ENCODE results near the gene NRXN3. TPM values are rescaled to one million over a fixed set of nuclear protein-coding genes. Genes with fewer than 3 reads are reported as not detected.

The NRXN3 gene
- total and polyA plus RNA-seq, 11 donors, result 0.19 to 2.2 (median 1.1) TPM

DNA sequence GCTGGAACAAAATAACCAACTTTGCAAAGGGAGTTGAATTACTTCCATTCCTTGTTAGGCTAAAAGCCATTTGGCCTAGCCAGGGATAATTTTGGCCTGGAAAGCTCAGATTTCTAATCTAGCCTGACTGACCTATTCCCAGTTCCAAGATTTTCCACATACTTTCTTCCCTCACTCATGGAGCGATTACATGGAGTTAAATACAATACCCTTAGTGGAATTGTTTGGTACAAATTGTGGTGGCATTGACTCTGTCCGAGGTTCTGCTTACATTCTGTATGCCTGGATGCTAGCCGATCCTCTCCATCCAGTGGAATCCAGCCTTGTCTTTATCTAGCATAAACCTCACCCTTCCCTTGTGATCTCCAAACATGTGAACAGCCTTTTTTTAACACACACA lies 1076.0 kb downstream of the NRXN3 start:
- Histone ChIP-seq H3K9me3 (no peaks in the 10 kb centered on the region), H3K4me1 (peaks cover 0 to 5% (median 0%) of the 10 kb centered on the region in 12 donors), H3K4me3 (no peak overlapping the region), H3K27ac (no peak overlapping the region), H3K27me3 (no peaks in the 10 kb centered on the region), H3K36me3 (no peaks in the 10 kb centered on the region)
- no peak for DNase-seq
- WGBS, 4 donors, result 41 to 58% (median 51%) methylated on average over 3 of the region's 3 CpGs
- TF ChIP-seq, protein P1, sequence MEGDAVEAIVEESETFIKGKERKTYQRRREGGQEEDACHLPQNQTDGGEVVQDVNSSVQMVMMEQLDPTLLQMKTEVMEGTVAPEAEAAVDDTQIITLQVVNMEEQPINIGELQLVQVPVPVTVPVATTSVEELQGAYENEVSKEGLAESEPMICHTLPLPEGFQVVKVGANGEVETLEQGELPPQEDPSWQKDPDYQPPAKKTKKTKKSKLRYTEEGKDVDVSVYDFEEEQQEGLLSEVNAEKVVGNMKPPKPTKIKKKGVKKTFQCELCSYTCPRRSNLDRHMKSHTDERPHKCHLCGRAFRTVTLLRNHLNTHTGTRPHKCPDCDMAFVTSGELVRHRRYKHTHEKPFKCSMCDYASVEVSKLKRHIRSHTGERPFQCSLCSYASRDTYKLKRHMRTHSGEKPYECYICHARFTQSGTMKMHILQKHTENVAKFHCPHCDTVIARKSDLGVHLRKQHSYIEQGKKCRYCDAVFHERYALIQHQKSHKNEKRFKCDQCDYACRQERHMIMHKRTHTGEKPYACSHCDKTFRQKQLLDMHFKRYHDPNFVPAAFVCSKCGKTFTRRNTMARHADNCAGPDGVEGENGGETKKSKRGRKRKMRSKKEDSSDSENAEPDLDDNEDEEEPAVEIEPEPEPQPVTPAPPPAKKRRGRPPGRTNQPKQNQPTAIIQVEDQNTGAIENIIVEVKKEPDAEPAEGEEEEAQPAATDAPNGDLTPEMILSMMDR (IDR thresholded peaks at IDR 0.05), result no peak
- no peak for TF ChIP-seq POLR2A (IDR thresholded peaks at IDR 0.05)
- intact Hi-C loops (cut with DNase I), result no loop called here
- ATAC-seq, result no peak

DNA sequence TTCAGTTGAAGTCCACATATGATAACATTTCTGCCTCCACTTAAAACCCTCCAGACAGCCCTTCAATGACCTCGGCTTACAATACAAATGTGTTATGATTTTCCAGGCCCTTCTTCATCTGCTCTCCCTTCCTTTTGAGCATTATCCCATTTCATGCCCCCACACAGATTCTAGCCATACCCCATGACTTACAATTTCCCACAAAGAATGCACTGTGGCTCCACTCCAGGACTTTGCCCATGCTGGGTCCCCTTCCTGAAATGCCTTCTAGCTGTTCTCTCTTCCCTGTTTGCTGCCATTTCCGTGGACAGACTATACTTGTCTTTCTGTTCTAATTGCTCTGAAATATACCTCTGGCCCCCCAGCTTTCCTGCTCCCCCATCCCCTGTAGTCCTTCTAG lies 1078.0 kb downstream of the NRXN3 start:
- WGBS, 4 donors, result 67 to 86% (median 70%) methylated on average over 2 of the region's 2 CpGs
- no peak for TF ChIP-seq POLR2A (IDR thresholded peaks at IDR 0.05)
- TF ChIP-seq, protein P1 (IDR thresholded peaks at IDR 0.05), result no peak
- no peaks in the 10 kb centered on the region for H3K27me3 ChIP-seq
- intact Hi-C loops (cut with DNase I), result no loop called here
- H3K36me3 ChIP-seq, result no peaks in the 10 kb centered on the region
- H3K9me3 ChIP-seq, result no peaks in the 10 kb centered on the region
- no peak for DNase-seq
- H3K4me1 ChIP-seq, result peaks cover 0 to 5% (median 0%) of the 10 kb centered on the region in 12 donors
- no peak overlapping the region for H3K4me3 ChIP-seq
- no peak for ATAC-seq
- H3K27ac ChIP-seq, result no peak overlapping the region

DNA sequence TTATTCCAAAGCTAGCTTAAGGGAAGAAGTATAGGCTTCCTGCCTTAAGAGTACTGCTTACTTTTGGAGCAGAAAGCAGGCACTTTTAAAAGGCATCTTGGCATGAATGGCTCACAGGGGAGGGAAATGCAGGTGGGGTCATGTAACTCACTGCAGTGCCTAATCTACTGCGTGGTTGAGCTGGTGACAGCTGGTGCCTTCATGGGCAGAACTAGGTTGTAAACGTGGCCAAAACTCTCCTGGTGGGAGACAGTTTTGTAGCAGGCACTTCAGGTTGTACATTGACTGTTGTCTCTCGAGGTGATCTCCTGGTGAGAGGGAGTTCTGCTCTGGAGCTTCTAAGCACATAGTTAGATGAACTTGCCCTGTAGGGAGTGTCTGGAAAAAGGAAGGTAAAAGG lies 1078.6 kb downstream of the NRXN3 start:
- no peaks in the 10 kb centered on the region for H3K9me3 ChIP-seq
- ATAC-seq (no peak), DNase-seq (no peak)
- 32 to 49% (median 48%) methylated on average over 3 of the region's 3 CpGs for WGBS, 4 donors
- no peaks in the 10 kb centered on the region for H3K27me3 ChIP-seq
- TF ChIP-seq, protein P1 (IDR thresholded peaks at IDR 0.05), result no peak
- no peak for TF ChIP-seq POLR2A (IDR thresholded peaks at IDR 0.05)
- intact Hi-C loops (cut with DNase I), result no loop called here
- H3K4me1 ChIP-seq, result peaks cover 0 to 5% (median 0%) of the 10 kb centered on the region in 12 donors
- no peak overlapping the region for H3K27ac ChIP-seq
- no peaks in the 10 kb centered on the region for H3K36me3 ChIP-seq
- H3K4me3 ChIP-seq, result no peak overlapping the region

DNA sequence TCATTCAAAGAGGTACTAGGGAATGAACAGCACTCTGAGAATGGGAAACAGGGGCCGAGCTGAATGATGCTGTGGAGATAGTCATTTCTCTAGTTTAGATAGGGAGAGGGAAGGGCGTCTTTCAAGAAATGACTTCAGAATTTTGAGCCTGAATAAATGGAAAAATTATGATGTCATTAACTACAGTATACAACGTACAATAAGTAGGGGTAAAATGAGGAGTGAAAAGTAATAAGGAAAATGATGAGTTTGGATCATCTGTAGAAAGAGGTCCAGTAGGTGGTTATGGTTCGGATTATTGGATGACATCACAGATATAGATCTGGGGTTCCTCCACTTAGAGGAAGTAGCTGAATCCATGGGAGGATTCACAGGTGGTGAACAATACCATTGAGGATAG lies 1081.1 kb downstream of the NRXN3 start:
- DNase-seq (no peak), ATAC-seq (no peak)
- Histone ChIP-seq H3K9me3 (no peaks in the 10 kb centered on the region), H3K4me3 (no peak overlapping the region), H3K36me3 (no peaks in the 10 kb centered on the region), H3K27me3 (no peaks in the 10 kb centered on the region), H3K4me1 (peaks cover 0 to under 1% (median 0%) of the 10 kb centered on the region in 12 donors), H3K27ac (no peak overlapping the region)
- intact Hi-C loops (cut with DNase I), result no loop called here
- 73 to 83% (median 76%) methylated on average over 4 of the region's 4 CpGs for WGBS, 4 donors
- TF ChIP-seq, protein P1 (IDR thresholded peaks at IDR 0.05), result no peak
- TF ChIP-seq POLR2A (IDR thresholded peaks at IDR 0.05), result no peak

Measured in heart left ventricle (tissue), 16 donors.